ENCODE data around the gene TAGLN. TPM values are rescaled to one million over a fixed set of nuclear protein-coding genes. Genes with fewer than 3 reads are reported as not detected.
A peak's percentile ranks its signal among the peaks of the same experiment; 100 is the strongest.

The TAGLN gene
- total and polyA plus RNA-seq, 9 donors, result 95.4 to 140 (median 113) TPM

DNA sequence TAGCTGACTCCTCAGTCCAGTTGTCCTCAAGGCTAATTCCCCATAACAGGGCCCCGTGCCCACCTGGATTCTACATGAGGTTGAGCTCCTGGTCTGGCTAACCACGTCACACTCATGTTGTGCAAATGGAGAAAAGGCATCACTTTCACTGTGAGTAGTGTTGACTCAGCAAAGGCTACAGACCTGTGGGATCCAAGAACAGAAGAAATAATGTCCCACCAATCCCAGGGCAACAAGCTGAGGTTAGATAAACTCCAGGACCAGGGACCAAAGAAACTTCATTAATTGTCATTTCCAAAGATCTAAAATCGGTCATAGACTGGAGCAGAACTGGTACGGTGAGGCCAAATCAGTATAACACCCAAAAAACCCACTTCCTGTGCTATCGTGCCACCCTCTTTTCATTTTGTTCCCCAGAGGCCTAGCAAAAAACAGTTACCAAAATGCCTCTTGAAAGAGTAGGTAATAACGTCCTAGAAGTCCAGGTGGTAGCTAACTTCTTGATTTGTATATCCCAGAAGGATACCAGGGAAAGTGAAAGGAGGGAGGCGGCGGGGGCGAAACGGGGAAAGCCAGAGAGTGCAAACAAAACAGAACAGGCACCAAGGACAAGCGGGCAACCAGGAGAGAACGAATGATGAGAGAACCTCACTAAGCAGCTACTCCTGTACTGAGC, 31.3 kb downstream of the TAGLN start:
- no peak overlapping the region for H3K27ac ChIP-seq (ENCODE audit: low read length)
- 80% methylated on average over 8 of the region's 12 CpGs for WGBS (ENCODE audit: insufficient coverage)

DNA sequence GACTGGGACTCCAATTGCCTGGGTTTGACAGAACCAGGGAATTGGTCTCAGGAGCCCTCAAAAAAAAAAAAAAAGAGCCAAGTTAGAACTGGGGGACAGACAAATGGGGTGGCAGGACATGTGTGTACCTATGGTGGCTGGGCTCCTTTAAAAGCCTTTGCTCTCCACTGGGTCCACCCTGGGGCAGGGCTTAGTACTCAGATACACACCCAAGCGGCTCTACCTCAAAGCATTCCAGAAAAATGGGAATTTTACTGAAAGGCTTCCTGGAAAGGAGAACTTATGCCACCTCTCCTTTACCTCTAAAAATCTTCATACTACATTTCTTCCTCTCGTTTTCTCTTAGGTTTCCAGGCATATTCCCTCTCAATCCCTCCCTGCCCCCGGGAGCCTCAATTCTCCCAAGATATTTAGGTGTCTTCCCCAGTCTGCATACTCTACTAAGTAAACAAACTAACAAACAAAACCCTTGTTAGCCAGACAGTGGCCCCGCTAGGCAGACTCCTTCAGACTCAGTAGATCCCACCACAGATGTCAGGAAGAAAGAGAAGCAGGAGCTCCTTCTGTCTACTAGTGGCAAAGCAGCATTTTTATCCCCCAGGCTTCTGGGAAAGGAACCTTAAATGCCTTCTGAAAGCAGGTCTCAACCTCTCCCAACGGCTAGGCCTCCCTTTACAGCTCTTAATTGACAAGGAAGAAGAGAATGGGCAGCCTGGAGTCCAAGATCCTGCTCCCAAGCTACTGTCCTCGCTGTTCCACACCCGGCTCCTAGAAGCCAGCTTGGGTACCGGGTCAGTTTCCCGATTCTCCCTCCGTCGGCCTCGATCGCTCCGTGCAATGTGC, 32.0 kb downstream of the TAGLN start:
- Histone ChIP-seq H3K27me3 (ENCODE audit: control insufficient read depth, insufficient read depth, low read length) (no peaks in the 10 kb centered on the region), H3K36me3 (ENCODE audit: control insufficient read depth, insufficient read depth, low read length) (peaks cover 30% of the 10 kb centered on the region), H3K4me1 (ENCODE audit: control insufficient read depth, insufficient read depth, low read length) (peaks cover 22% of the 10 kb centered on the region), H3K27ac (ENCODE audit: low read length) (peak overlapping the region; percentile 91), H3K9me3 (replicated peaks; ENCODE audit: control insufficient read depth, low read depth, low read length) (no peaks in the 10 kb centered on the region), H3K4me3 (ENCODE audit: low read length) (peak overlapping the region; percentile 85)
- WGBS (ENCODE audit: insufficient coverage), result 8% methylated on average over 13 of the region's 14 CpGs
- DNase-seq, result no peak

More for the DNA sequence above, 31.3 kb downstream of the TAGLN start:
- no peaks in the 10 kb centered on the region for H3K27me3 ChIP-seq (ENCODE audit: control insufficient read depth, insufficient read depth, low read length)
- peaks cover 23% of the 10 kb centered on the region for H3K4me1 ChIP-seq (ENCODE audit: control insufficient read depth, insufficient read depth, low read length)
- DNase-seq, result no peak
- H3K36me3 ChIP-seq (ENCODE audit: control insufficient read depth, insufficient read depth, low read length), result peaks cover 36% of the 10 kb centered on the region
- no peaks in the 10 kb centered on the region for H3K9me3 ChIP-seq (replicated peaks; ENCODE audit: control insufficient read depth, low read depth, low read length)
- H3K4me3 ChIP-seq (ENCODE audit: low read length), result peak overlapping the region; percentile 85

DNA sequence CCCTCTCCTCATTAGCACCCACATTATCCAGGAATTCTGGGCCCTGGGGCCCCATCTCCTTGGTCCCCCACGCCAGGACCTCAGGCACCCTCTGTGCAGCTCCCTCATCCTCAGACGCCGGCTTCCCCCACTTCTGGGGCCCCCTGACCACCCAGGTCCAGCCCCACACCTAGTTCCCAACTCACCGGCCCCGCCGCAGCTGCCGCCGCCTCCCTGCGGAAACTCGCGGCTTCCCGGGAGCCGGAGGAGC, 32.6 kb downstream of the TAGLN start, which contains the start of gene PCSK7:
PCSK7 (minus strand) TSS at position 232 of the 250 bp plus-strand sequence. CDS start 2,229 bp downstream, outside the sequence.
- Histone ChIP-seq H3K4me1 (ENCODE audit: control insufficient read depth, insufficient read depth, low read length) (peaks cover 21% of the 10 kb centered on the region), H3K27ac (ENCODE audit: low read length) (peak within 1 kb of the TSS; percentile 93), H3K9me3 (replicated peaks; ENCODE audit: control insufficient read depth, low read depth, low read length) (no peaks in the 10 kb centered on the region), H3K4me3 (ENCODE audit: low read length) (peak within 1 kb of the TSS; percentile 85), H3K36me3 (ENCODE audit: control insufficient read depth, insufficient read depth, low read length) (peaks cover 30% of the 10 kb centered on the region), H3K27me3 (ENCODE audit: control insufficient read depth, insufficient read depth, low read length) (no peaks in the 10 kb centered on the region)
- 0% methylated on average over 13 of the region's 13 CpGs for WGBS (ENCODE audit: insufficient coverage)
- DNase-seq, result no peak

DNA sequence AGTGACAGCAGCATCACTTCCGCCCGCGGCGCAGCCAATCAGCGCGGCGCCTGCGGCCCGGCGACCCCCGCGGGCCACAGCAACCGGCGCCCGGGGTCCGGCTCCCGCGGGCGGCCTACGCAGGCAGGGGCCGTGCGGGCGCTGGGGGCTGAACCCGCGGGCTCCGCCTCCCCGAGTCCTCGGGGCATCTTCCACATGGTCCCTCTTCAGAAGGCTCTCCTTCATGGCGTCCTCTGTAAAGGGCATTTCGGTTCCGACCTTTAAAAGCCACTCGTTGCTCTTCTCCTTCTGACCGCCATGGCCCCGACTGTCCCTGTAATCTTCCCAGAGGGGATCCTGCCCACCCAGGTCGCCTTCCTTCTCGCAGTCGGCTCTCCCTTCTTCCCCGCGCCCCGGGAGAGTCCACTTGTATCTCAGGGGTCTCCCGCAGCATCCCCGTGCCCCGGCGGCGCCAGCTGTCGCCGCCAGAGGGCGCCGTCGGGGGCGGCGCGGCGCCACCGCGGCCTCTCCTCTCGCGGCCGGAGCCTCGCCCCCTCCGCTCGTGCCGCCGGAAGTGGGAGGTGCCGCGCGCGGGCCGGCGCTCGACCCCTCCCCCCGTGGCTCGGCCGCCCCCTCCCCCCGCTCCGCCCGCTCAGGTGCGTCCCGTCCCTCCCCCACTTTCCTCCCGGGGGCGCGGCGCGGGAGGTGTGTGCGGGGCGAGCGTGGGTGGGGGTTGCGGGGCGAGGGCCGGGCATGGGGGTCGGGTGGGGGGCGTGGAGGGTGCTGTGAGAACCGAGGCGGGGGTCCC, 33.1 kb downstream of the TAGLN start, which contains the start of gene RNF214:
RNF214 (plus strand) TSS at position 580 of the 787 bp plus-strand sequence. CDS start 1,602 bp downstream, outside the sequence.
- peaks cover 21% of the 10 kb centered on the region for H3K4me1 ChIP-seq (ENCODE audit: control insufficient read depth, insufficient read depth, low read length)
- peak within 1 kb of the TSS; percentile 85 for H3K4me3 ChIP-seq (ENCODE audit: low read length)
- WGBS (ENCODE audit: insufficient coverage), result under 1% methylated on average over 60 of the region's 94 CpGs
- H3K9me3 ChIP-seq (replicated peaks; ENCODE audit: control insufficient read depth, low read depth, low read length), result no peaks in the 10 kb centered on the region
- no peaks in the 10 kb centered on the region for H3K27me3 ChIP-seq (ENCODE audit: control insufficient read depth, insufficient read depth, low read length)
- DNase-seq, result peak; percentile 92
- peak within 1 kb of the TSS; percentile 93 for H3K27ac ChIP-seq (ENCODE audit: low read length)
- peaks cover 33% of the 10 kb centered on the region for H3K36me3 ChIP-seq (ENCODE audit: control insufficient read depth, insufficient read depth, low read length)

DNA sequence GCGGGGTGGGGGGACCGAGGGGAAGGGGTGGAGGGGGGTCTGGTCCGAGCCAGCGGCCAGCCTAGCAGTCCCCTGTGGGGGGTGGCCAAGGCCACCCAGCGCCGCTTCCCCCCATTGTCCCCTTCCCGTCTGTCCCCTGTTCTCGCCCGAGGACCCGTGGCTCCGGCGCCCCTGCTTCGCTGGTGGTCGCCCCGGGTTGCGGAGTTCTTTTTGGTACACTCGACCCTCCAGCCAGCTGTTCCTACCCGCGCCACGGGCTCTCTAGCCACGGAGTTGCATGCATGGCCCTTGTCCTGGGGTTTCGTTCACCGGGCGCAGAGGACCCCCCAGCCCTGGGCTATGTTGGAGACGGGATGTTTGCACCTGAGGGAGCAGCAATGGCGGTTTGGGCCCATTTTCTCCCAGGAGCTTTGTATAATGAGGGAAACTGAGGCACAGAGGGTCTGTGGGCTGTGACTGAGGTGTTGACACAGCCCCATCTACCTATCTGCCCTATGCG, 33.8 kb downstream of the TAGLN start:
- H3K4me3 ChIP-seq (ENCODE audit: low read length), result peak overlapping the region; percentile 77
- peak; percentile 38 for DNase-seq
- peak overlapping the region; percentile 78 for H3K27ac ChIP-seq (ENCODE audit: low read length)
- no peaks in the 10 kb centered on the region for H3K27me3 ChIP-seq (ENCODE audit: control insufficient read depth, insufficient read depth, low read length)
- peaks cover 28% of the 10 kb centered on the region for H3K36me3 ChIP-seq (ENCODE audit: control insufficient read depth, insufficient read depth, low read length)
- H3K4me1 ChIP-seq (ENCODE audit: control insufficient read depth, insufficient read depth, low read length), result peaks cover 21% of the 10 kb centered on the region
- H3K9me3 ChIP-seq (replicated peaks; ENCODE audit: control insufficient read depth, low read depth, low read length), result no peaks in the 10 kb centered on the region
- WGBS (ENCODE audit: insufficient coverage), result 0% methylated on average over 14 of the region's 27 CpGs

DNA sequence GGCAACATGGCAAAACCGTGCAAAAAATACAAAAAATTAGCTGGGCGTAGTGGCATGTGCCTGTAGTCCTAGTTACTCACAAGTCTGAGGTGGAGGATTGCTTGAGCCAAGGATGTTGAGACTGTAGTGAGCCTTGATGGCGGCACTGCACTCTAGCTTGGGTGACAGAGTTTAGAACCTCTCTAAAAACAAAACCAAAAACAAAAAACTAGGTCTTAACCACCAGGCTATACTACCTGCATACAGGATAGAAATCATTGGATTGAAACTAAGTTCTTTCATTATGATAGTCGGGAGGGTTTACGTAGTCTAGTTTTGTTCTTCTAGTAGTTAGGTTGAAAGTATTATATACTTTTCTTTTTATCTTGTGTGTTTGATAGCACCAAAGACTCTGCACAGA, 39.1 kb downstream of the TAGLN start:
- H3K27me3 ChIP-seq (ENCODE audit: control insufficient read depth, insufficient read depth, low read length), result no peaks in the 10 kb centered on the region
- H3K4me1 ChIP-seq (ENCODE audit: control insufficient read depth, insufficient read depth, low read length), result peaks cover 8% of the 10 kb centered on the region
- H3K4me3 ChIP-seq (ENCODE audit: low read length), result no peak overlapping the region
- H3K27ac ChIP-seq (ENCODE audit: low read length), result no peak overlapping the region
- H3K9me3 ChIP-seq (replicated peaks; ENCODE audit: control insufficient read depth, low read depth, low read length), result no peaks in the 10 kb centered on the region
- DNase-seq, result no peak
- 83% methylated on average over 2 of the region's 5 CpGs for WGBS (ENCODE audit: insufficient coverage)
- peaks cover 43% of the 10 kb centered on the region for H3K36me3 ChIP-seq (ENCODE audit: control insufficient read depth, insufficient read depth, low read length)

DNA sequence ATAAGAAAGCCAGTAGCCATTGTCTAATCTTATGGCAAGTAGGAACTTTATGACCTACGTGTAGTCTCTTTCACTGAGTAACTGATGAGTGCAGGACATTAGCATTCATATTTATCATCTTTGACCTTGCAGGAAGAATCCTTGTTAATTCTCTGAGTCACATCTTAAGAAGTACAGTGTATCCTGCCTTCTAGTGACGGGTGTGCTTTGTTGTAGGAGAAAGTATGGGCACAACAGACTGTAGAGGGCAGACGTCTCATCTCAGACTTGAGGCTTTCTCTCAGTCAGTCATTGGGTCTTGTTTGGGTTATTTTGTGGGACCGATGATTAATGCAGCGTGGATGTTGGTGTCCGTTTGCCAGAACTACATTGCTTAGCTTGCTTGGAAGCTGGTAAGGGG, 40.1 kb downstream of the TAGLN start:
- Histone ChIP-seq H3K4me1 (ENCODE audit: control insufficient read depth, insufficient read depth, low read length) (no peaks in the 10 kb centered on the region), H3K9me3 (replicated peaks; ENCODE audit: control insufficient read depth, low read depth, low read length) (no peaks in the 10 kb centered on the region), H3K27me3 (ENCODE audit: control insufficient read depth, insufficient read depth, low read length) (no peaks in the 10 kb centered on the region), H3K27ac (ENCODE audit: low read length) (no peak overlapping the region), H3K4me3 (ENCODE audit: low read length) (no peak overlapping the region), H3K36me3 (ENCODE audit: control insufficient read depth, insufficient read depth, low read length) (peaks cover 50% of the 10 kb centered on the region)
- no peak for DNase-seq
- 85% methylated on average over 3 of the region's 6 CpGs for WGBS (ENCODE audit: insufficient coverage)

DNA sequence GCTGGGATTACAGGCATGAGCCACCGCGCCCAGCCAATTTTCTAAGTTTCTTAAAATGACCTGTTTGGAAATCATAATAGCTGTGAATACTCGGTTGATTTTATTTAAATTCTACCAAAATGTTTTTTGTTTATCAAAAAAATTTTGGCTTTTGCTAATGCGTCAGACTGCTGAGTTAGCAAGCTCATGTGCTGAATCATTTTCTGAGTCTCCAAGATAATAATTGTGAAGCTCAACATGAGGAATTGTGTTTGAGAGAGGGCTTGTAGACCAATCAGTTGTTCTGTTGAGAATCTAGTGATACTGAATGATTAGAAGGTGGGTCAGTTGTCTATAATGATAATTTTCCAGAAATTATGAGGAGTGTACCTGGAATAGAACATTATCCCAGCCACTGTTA, 49.2 kb downstream of the TAGLN start:
- no peak for DNase-seq
- Histone ChIP-seq H3K36me3 (ENCODE audit: control insufficient read depth, insufficient read depth, low read length) (peaks cover 47% of the 10 kb centered on the region), H3K27ac (ENCODE audit: low read length) (no peak overlapping the region), H3K27me3 (ENCODE audit: control insufficient read depth, insufficient read depth, low read length) (no peaks in the 10 kb centered on the region), H3K9me3 (replicated peaks; ENCODE audit: control insufficient read depth, low read depth, low read length) (no peaks in the 10 kb centered on the region), H3K4me1 (ENCODE audit: control insufficient read depth, insufficient read depth, low read length) (no peaks in the 10 kb centered on the region), H3K4me3 (ENCODE audit: low read length) (no peak overlapping the region)
- WGBS (ENCODE audit: insufficient coverage), result no CpG with 5 or more reads among the region's 4 CpGs

DNA sequence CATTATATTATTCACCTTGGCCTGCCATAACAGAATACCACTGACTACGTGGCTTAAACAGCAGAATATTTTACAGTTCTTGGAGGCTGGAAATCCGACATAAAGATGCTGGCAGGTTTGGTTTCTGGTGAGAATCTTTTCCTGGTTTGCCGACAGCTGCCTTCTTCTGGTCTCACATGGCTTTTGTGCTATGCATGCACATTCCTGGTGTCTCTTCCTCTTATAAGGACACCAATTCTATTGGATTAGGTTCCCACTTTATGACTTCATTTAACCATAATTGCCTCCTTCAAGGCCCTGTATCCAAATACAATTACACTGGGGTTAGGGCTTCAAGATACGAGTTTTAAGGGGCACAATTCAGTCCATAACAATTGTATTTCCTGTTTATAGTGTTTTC, 50.4 kb downstream of the TAGLN start:
- Histone ChIP-seq H3K36me3 (ENCODE audit: control insufficient read depth, insufficient read depth, low read length) (peaks cover 48% of the 10 kb centered on the region), H3K4me1 (ENCODE audit: control insufficient read depth, insufficient read depth, low read length) (no peaks in the 10 kb centered on the region), H3K27me3 (ENCODE audit: control insufficient read depth, insufficient read depth, low read length) (no peaks in the 10 kb centered on the region), H3K9me3 (replicated peaks; ENCODE audit: control insufficient read depth, low read depth, low read length) (no peaks in the 10 kb centered on the region), H3K4me3 (ENCODE audit: low read length) (no peak overlapping the region), H3K27ac (ENCODE audit: low read length) (no peak overlapping the region)
- 100% methylated on average over 1 of the region's 4 CpGs for WGBS (ENCODE audit: insufficient coverage)
- no peak for DNase-seq

DNA sequence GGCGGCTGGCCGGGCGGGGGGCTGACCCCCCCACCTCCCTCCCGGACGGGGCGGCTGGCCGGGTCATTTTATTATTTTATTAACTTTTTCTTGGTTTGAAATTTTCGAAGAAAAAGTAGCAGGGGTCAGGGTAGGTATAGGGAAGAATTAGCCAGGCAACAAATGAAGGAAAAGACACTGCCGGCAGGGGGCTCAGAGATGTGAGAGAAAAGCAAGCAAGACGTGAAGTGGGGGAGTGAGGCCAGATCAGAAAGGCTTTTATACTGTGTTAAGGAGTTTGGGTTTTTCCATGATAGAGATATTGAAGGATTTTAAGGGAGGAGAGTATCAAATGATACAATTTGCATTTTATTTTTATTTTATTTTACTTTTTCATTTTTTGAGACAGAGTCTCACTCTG, 52.3 kb downstream of the TAGLN start:
- no peaks in the 10 kb centered on the region for H3K9me3 ChIP-seq (replicated peaks; ENCODE audit: control insufficient read depth, low read depth, low read length)
- H3K27ac ChIP-seq (ENCODE audit: low read length), result no peak overlapping the region
- no peaks in the 10 kb centered on the region for H3K27me3 ChIP-seq (ENCODE audit: control insufficient read depth, insufficient read depth, low read length)
- H3K4me3 ChIP-seq (ENCODE audit: low read length), result no peak overlapping the region
- H3K4me1 ChIP-seq (ENCODE audit: control insufficient read depth, insufficient read depth, low read length), result no peaks in the 10 kb centered on the region
- H3K36me3 ChIP-seq (ENCODE audit: control insufficient read depth, insufficient read depth, low read length), result peaks cover 49% of the 10 kb centered on the region
- 86% methylated on average over 4 of the region's 10 CpGs for WGBS (ENCODE audit: insufficient coverage)
- no peak for DNase-seq
